HUES48 (cell line): ENCODE results near the gene C10orf53.

Experiments used
- H3K27ac ChIP-seq: one replicate; pipeline ENCODE4 v1.7.0; 2013; ENCODE audit warnings: low read depth, low read length, inconsistent platforms
- H3K27me3 ChIP-seq: 2 replicates; pipeline ENCODE4 v1.6.1; 2013; ENCODE audit warnings: mild to moderate bottlenecking, low read length; ENCODE audit not compliant: control insufficient read depth, insufficient read depth
- H3K36me3 ChIP-seq: 2 replicates; pipeline ENCODE4 v1.6.1; 2013; ENCODE audit warnings: low read length; ENCODE audit not compliant: control insufficient read depth, insufficient read depth
- H3K4me1 ChIP-seq: 2 replicates; pipeline ENCODE4 v1.6.1; 2013; ENCODE audit warnings: mild to moderate bottlenecking, low read length; ENCODE audit not compliant: control insufficient read depth, insufficient read depth
- H3K4me3 ChIP-seq: 2 replicates; pipeline ENCODE4 v1.5.1; 2013; ENCODE audit warnings: mild to moderate bottlenecking, low read depth, low read length
- H3K9ac ChIP-seq: 2 replicates; pipeline ENCODE4 v1.6.1; 2013; ENCODE audit warnings: mild to moderate bottlenecking, low read depth, low read length, moderate library complexity
- H3K9me3 ChIP-seq: 2 replicates; pipeline ENCODE4 v1.6.1; 2013; ENCODE audit warnings: low read length; ENCODE audit not compliant: control insufficient read depth, insufficient read depth

C10orf53 gene

GRCh38 chr10:49738616-49739360, 59.3 kb downstream of the C10orf53 start:
- Histone ChIP-seq H3K4me1 (no peaks in the 10 kb centered on the region), H3K4me3 (no peak overlapping the region), H3K36me3 (peaks cover 21% of the 10 kb centered on the region), H3K9me3 (no peaks in the 10 kb centered on the region), H3K9ac (no peak overlapping the region), H3K27me3 (no peaks in the 10 kb centered on the region), H3K27ac (no peak overlapping the region)

GRCh38 chr10:49739426-49739825, 60.0 kb downstream of the C10orf53 start:
- H3K4me3 ChIP-seq, result no peak overlapping the region
- no peaks in the 10 kb centered on the region for H3K9me3 ChIP-seq
- no peak overlapping the region for H3K27ac ChIP-seq
- no peaks in the 10 kb centered on the region for H3K4me1 ChIP-seq
- H3K9ac ChIP-seq, result no peak overlapping the region
- H3K27me3 ChIP-seq, result no peaks in the 10 kb centered on the region
- H3K36me3 ChIP-seq, result peaks cover 27% of the 10 kb centered on the region

- no peak overlapping the region for H3K9ac ChIP-seq
- H3K4me3 ChIP-seq, result no peak overlapping the region
- no peaks in the 10 kb centered on the region for H3K9me3 ChIP-seq
- H3K4me1 ChIP-seq, result no peaks in the 10 kb centered on the region
- H3K27ac ChIP-seq, result no peak overlapping the region
- no peaks in the 10 kb centered on the region for H3K27me3 ChIP-seq
- peaks cover 34% of the 10 kb centered on the region for H3K36me3 ChIP-seq
These were observed 61.1 kb downstream of the C10orf53 start for GRCh38 chr10:49740346-49741107.

GRCh38 chr10:49741108-49741995, 61.9 kb downstream of the C10orf53 start:
- peaks cover 40% of the 10 kb centered on the region for H3K36me3 ChIP-seq
- no peaks in the 10 kb centered on the region for H3K9me3 ChIP-seq
- no peak overlapping the region for H3K4me3 ChIP-seq
- H3K9ac ChIP-seq, result no peak overlapping the region
- H3K27me3 ChIP-seq, result no peaks in the 10 kb centered on the region
- H3K27ac ChIP-seq, result no peak overlapping the region
- H3K4me1 ChIP-seq, result no peaks in the 10 kb centered on the region

GRCh38 chr10:49742683-49743463, 63.4 kb downstream of the C10orf53 start:
- H3K9ac ChIP-seq, result no peak overlapping the region
- no peaks in the 10 kb centered on the region for H3K4me1 ChIP-seq
- H3K27me3 ChIP-seq, result no peaks in the 10 kb centered on the region
- H3K27ac ChIP-seq, result no peak overlapping the region
- peaks cover 44% of the 10 kb centered on the region for H3K36me3 ChIP-seq
- H3K4me3 ChIP-seq, result no peak overlapping the region
- no peaks in the 10 kb centered on the region for H3K9me3 ChIP-seq

GRCh38 chr10:49743464-49744075, 64.1 kb downstream of the C10orf53 start:
- Histone ChIP-seq H3K9ac (no peak overlapping the region), H3K4me1 (no peaks in the 10 kb centered on the region), H3K27me3 (no peaks in the 10 kb centered on the region), H3K27ac (no peak overlapping the region), H3K36me3 (peaks cover 44% of the 10 kb centered on the region), H3K9me3 (no peaks in the 10 kb centered on the region), H3K4me3 (no peak overlapping the region)

- Histone ChIP-seq H3K27ac (no peak overlapping the region), H3K9ac (no peak overlapping the region), H3K4me3 (no peak overlapping the region), H3K4me1 (no peaks in the 10 kb centered on the region), H3K36me3 (peaks cover 42% of the 10 kb centered on the region), H3K27me3 (no peaks in the 10 kb centered on the region), H3K9me3 (no peaks in the 10 kb centered on the region)
These were observed 64.7 kb downstream of the C10orf53 start for GRCh38 chr10:49744091-49744685.

GRCh38 chr10:49744924-49745605, 65.6 kb downstream of the C10orf53 start:
- no peak overlapping the region for H3K4me3 ChIP-seq
- peaks cover 45% of the 10 kb centered on the region for H3K36me3 ChIP-seq
- no peak overlapping the region for H3K27ac ChIP-seq
- no peaks in the 10 kb centered on the region for H3K27me3 ChIP-seq
- no peak overlapping the region for H3K9ac ChIP-seq
- no peaks in the 10 kb centered on the region for H3K4me1 ChIP-seq
- H3K9me3 ChIP-seq, result no peaks in the 10 kb centered on the region

GRCh38 chr10:49745756-49746155, 66.3 kb downstream of the C10orf53 start:
- H3K27me3 ChIP-seq, result no peaks in the 10 kb centered on the region
- H3K4me1 ChIP-seq, result no peaks in the 10 kb centered on the region
- peaks cover 48% of the 10 kb centered on the region for H3K36me3 ChIP-seq
- H3K4me3 ChIP-seq, result no peak overlapping the region
- H3K9ac ChIP-seq, result no peak overlapping the region
- no peak overlapping the region for H3K27ac ChIP-seq
- no peaks in the 10 kb centered on the region for H3K9me3 ChIP-seq
